GM06990 (cell line): ENCODE data around the gene ESYT2.
A peak's percentile ranks its signal among the peaks of the same experiment; 100 is the strongest.

Experiments
- DNase-seq: peaks from one replicate; pipeline ENCODE4 v3.0.0-alpha.2; 2011; ENCODE audit not compliant: insufficient read length; ENCODE audit errors: extremely low read depth
- H3K27me3 ChIP-seq: replicated peaks from 2 replicates; pipeline ENCODE4 v1.6.0; 2011; ENCODE audit warnings: low read length; ENCODE audit not compliant: control insufficient read depth, insufficient read depth
- H3K36me3 ChIP-seq: 2 replicates; pipeline ENCODE4 v1.5.1; 2011; ENCODE audit warnings: low read length; ENCODE audit not compliant: control insufficient read depth, insufficient read depth
- H3K4me3 ChIP-seq: replicated peaks from 2 replicates; pipeline ENCODE4 v1.5.1; 2011; ENCODE audit warnings: low read depth, mild to moderate bottlenecking, control low read depth, low read length
- TF ChIP-seq, protein P1 (sequence below): IDR thresholded peaks from 2 replicates; pipeline ENCODE4 v1.5.1; 2011; ENCODE audit warnings: low read length, control low read depth, mild to moderate bottlenecking, inconsistent platforms; ENCODE audit not compliant: insufficient read depth, poor library complexity, severe bottlenecking

ESYT2 gene

DNA sequence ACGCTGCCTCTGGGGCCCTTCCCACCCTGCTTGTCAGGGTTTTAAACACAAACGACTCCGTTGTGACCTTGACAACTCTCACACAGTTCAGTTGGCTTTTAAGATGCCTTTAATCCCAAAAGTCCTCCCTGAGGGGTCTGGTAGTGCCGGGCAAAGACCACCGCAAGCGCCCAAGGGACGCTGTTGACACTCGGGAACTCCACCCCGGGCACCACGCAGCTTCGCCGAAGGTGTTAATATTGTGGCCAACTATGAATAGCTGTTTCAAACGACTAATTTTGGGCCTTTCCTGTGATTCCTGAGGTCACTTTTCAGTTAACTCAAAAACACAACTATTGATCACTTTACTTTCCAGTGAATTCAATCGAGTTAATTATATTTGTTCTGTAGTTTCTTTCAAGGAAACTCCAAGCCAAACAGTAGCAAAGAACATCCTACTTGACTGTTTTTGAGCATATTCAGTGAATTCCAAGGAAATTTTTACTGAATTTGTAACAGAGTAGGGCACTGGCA, 958 bp upstream of the ESYT2 start:
- TF ChIP-seq, protein P1, sequence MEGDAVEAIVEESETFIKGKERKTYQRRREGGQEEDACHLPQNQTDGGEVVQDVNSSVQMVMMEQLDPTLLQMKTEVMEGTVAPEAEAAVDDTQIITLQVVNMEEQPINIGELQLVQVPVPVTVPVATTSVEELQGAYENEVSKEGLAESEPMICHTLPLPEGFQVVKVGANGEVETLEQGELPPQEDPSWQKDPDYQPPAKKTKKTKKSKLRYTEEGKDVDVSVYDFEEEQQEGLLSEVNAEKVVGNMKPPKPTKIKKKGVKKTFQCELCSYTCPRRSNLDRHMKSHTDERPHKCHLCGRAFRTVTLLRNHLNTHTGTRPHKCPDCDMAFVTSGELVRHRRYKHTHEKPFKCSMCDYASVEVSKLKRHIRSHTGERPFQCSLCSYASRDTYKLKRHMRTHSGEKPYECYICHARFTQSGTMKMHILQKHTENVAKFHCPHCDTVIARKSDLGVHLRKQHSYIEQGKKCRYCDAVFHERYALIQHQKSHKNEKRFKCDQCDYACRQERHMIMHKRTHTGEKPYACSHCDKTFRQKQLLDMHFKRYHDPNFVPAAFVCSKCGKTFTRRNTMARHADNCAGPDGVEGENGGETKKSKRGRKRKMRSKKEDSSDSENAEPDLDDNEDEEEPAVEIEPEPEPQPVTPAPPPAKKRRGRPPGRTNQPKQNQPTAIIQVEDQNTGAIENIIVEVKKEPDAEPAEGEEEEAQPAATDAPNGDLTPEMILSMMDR, result no peak
- Histone ChIP-seq H3K27me3 (no peaks in the 10 kb centered on the region), H3K36me3 (no peaks in the 10 kb centered on the region), H3K4me3 (peak overlapping the region; percentile 87)
- no peak for DNase-seq

DNA sequence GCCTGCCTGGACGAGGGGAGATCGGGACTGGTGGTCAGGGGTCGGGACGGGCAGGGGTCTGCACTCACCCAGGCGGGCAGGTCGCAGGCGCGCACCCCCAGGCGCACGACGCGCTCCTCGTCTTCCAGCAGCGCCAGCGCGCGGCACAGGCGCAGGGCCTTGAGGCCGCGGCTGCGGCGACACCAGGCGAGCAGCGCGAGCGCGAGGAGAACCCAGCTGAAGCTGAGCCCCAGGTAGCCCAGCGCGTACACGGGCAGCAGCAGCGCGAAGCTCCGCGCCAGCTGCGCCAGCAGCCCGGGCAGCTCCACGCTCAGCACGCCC, 328 bp downstream of the ESYT2 start:
- TF ChIP-seq, protein P1, result peak; percentile 14
- no peaks in the 10 kb centered on the region for H3K36me3 ChIP-seq
- peak; percentile 90 for DNase-seq
- peak overlapping the region; percentile 87 for H3K4me3 ChIP-seq
- no peaks in the 10 kb centered on the region for H3K27me3 ChIP-seq

DNA sequence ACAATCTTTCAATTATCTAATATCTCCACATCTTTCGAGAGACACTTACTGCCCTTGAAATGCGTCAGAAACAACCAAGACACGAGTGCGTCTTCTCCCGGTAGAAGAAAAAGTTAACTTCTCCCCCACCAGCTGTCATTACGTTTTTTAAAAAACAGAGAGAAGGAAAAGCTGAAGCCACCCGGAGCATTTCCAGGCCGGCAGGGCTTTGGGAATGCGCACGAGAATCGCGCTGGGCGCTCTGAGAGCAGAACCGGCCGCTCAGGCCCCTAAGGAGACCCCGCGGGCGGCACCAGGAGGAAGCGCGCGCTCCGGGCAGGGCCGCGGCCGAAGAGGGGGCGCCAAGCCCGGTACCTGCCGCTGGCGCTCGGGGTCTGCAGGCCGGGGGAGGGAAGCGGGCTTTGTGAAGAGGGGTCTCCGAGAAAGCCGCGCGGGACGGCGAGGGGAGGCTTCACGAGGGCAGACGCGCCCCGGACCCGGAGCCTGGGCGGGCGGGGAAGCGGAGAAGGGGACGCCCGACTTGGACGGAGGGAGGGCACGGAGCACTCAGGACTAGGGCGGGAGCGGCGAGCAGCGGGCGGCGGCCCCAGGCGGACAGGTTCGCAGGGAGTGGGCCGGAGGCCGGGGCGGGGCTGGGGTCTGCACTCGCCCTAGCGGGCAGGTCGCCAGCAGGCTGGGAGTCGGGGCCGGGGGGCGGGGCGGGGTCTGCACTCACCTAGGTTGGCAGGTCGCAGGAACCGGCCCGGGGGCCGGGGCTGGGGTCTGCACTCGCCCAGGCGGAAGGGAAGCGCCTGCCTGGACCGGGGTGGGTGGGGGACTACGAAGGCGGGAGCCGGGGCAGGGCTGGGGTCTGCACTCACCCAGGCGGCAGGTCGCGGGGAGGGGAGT, 932 bp downstream of the ESYT2 start:
- TF ChIP-seq, protein P1, result no peak
- Histone ChIP-seq H3K4me3 (peak overlapping the region; percentile 87), H3K36me3 (no peaks in the 10 kb centered on the region), H3K27me3 (no peaks in the 10 kb centered on the region)
- peak; percentile 56 for DNase-seq

DNA sequence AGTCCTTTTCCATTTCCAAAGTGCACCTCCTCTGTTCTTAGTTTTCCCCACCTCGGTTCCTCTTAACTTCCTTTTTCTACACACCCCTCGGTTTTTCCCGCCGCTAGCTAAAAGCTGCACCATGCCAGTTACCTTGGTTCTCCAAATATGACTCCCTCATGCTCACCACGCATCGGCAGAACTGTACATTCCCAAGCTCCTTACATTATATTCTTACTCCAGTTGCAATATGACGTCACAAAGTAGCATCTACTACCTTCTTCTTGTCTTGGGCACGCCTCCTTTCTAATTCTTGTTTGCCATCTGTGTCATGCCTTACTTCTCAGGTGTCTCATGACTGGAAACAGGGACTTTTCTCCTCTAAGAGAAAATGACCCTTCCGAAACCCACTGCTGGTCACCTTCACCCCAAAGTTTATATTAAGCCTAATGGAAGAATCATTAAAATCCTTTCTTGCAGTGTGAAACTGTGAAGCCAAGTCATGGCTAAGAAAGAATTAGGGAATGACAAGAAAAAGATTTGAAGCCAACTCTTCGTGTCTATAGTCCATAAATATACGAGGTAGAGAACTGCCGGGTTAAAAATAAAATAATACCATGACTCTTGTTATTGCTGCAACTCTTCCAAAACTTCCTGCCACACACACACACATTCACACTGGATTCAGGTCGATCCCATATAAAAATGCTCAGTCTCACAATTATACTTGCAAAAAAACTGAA, 1.7 kb downstream of the ESYT2 start:
- Histone ChIP-seq H3K4me3 (peak overlapping the region; percentile 87), H3K36me3 (no peaks in the 10 kb centered on the region), H3K27me3 (no peaks in the 10 kb centered on the region)
- TF ChIP-seq, protein P1, result no peak
- no peak for DNase-seq

DNA sequence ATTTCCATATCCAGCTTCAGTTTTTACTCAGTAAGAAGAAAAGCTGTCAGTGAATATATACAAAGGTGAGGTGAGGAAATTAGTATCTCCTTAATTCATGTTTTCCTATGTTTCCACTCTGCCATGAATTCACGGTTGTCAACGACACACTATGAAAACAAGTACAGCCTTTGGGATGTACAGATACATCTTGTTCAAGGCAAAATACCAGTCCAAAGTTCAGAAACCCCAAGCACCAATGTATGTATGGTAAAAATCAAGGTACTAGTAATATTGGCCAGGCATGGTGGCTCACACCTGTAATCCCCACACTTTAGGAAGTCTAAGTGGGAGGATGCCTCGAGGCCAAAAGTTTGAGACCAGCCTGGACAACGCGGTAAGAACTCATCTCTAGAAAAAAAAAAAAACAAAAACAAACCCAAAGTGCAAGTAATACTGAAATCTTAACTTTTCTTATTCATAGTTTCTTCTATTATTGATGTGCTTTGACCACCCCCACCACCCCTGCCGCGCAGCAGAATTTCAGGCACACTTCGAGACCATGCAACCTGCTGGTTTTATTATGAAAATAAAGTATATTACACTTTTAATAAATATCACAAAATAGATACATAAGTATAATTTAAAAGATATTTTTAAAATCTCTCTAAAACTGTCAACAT, 3.5 kb downstream of the ESYT2 start:
- no peaks in the 10 kb centered on the region for H3K27me3 ChIP-seq
- TF ChIP-seq, protein P1, result no peak
- H3K36me3 ChIP-seq, result no peaks in the 10 kb centered on the region
- no peak overlapping the region for H3K4me3 ChIP-seq
- no peak for DNase-seq
